ENCODE data around the gene FAF1.
A peak's percentile ranks its signal among the peaks of the same experiment; 100 is the strongest.

FAF1 gene

GRCh38 chr1:50473513-50473912 is 486.6 kb downstream of the FAF1 start:
- DNase-seq = no peak

GRCh38 chr1:50471967-50472366 is 488.1 kb downstream of the FAF1 start:
- no peak for DNase-seq

DNA sequence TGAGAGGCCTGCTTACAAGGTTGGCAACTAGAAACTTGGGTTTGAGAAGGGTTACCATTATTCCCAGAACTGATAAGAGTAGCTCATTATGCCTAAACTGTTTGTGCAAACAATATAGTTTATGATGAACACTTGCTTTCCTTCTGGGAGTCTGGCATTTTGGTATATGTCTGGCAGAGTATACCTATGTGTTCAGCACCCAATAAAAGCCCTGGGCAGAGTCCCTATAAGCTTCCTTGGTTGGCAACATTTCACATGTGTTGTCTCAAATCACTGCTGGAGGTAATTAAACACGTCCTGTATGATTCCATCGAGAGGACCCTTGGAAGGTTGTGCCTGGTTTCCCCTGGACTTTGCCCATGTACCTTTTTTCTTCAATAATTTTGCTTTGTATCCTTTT is 497.1 kb downstream of the FAF1 start:
- no peak for DNase-seq

DNA sequence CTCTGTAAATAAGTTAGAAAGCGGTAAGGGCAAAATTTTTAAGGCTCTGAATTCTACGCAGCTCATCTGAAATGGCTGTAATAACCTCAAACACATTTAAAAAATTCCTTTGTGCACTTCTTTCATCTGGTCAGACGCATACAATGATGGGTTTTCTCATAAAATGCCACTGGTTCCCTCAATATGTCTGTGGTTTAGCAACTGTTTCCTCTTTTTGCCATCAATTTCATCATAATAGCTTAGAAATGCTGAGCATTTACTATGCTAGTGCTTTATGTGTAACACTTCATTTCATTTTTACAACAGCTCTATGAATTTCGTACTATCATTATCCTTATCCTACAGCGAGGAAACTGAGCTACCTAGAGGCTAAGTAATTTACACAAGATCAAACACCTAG is 501.6 kb downstream of the FAF1 start:
- DNase-seq = no peak

- no peak for DNase-seq
These were observed 505.2 kb downstream of the FAF1 start for GRCh38 chr1:50454911-50455310.

GRCh38 chr1:50453266-50453665 is 506.8 kb downstream of the FAF1 start:
- DNase-seq = no peak

DNA sequence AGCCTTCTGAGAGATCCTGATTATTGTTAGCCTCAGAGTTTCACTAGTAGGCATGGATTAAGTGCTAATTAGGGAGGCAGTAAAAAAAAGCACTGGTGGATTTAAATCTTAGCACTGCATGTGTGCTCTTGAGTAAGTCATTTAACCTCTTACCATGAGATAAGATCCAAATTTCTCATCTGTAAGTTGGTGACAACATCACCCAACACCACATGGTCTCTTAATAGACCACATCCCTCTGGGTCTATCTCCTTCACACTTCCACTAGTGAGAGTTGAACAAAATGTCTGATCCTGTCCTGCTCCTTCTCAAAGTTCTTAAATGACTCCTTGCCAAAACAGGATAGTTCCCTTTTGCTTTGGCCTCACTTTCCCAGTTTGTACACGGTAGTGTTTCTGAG is 507.4 kb downstream of the FAF1 start:
- DNase-seq = no peak

DNA sequence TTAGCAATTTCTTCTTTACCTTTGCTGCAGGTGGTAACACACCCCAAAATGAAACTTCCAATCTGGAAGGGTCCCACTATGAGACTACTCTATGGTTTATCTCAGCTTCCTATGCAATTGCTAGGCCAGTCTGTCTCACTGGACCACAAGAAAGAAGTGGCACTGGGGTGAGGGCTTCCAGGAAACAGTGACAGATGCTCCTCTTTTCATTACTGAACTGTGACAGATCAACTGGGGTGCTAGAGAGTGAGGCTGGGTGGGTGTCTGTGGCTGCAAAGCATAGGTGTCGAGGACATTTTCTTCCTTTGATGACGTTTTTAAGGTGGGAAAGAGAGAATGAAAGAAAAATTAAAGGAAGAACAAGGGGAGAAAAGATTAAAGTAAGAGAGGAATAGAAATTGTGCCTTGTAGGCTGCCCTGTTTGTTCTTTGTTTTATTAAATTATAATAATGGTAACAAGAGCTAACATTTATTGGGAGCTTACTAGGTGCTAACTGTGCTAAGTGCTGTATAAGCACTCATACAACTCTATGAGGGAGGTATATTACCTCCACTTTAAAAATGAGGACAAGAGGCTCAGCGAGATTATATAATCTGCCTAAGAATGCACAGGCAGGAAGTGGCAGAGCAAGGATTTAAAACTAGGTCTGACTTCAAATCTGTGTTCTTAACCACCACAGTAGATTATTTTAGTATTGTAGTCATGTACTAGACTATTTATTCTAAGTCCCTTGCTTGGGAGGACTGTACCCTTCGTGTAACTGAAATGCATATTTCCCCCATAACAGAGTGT is 509.0 kb downstream of the FAF1 start:
- no peak for DNase-seq

DNA sequence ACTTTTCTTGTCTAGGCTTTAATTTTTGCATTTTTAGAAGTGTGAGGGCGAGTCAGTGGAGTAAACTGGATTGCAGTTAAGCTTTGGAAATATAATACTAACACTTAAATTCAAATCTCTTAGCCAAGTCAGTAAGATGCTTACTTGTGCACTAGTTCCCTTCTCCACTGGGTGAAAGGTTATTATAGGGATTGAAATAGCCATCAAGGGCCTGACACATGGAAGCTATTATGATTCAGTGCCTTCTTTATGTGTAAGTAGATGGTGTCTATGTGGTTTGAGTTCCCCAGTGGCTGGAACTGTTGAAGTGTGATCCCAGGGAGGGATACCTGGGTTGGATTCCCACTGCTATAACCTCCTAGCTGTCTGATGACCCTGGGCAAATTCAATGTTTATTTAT is 512.1 kb downstream of the FAF1 start:
- no peak for DNase-seq

DNA sequence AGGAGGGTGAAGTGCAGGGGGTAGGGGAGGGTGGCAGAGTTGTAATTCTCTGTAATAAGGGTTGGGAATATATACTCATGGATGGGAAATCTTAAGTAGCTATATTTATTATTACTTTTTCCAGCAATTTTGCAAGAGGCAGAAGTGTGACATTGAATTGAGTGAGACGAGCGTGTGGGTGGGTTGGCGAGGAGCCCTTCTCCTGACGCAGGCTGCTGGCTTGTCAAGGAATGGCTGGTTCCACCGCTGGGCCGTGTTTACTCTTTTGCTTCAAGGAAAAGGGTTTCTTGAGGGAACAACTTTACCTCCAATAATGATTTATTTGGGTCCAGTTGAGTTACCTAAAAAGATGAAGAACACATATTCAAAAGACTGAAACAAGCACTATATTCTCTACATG is 518.9 kb downstream of the FAF1 start:
- no peak for DNase-seq

DNA sequence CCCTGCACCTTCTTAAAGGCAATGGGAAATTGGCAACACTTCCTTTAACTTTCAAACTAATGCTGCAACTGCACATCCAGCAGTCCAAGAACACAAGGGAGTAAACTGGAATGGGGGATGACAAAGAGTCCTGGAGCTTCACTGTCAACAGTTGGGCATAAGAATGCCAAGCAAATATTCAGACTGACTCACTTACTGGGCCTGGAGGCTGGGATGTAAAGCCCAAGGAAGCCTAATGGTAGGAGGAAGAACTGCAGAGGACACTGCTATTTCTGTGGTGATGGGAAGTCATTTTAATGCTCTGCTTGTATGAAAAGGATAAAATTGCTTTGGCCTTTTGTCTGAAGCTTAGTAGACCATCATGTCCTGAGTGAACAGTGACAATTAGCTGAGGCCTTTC is 521.1 kb downstream of the FAF1 start:
- no peak for DNase-seq

DNA sequence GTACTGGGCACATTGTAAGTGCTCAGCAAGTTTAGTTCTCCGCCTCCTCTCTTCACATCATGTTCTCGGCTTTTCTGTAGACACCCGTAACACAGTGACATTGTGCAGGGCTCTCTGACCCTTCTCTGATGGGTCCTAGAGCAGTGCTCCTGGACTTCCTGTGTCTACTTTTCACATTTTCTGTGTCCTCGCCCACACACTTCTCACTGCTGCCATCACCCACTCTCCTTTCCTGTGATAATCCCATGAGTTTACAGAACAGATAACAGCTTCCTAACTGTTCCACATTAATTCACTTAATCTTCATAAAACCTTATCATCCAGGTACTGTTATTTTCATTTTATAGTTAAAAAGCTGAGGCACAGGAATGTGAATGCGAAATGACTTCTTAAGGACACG is 523.6 kb downstream of the FAF1 start:
- no peak for DNase-seq

DNA sequence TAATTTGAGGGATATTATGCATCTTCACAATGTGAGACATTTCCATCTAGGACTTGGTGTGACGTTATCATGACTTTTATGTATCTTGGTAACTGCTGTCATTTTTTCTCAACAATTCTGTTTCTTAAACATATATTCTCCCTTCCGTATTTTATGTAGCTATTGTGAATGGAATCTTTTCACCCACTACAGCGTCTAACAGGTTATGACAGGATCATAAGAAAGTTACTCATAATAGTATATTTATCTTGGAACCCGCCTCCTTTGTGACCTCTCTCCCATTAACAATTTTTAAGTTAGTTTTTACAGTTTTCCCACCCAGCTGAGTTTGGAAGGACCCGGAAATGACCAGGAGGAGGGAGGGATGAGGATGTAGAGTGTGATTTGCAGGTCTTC is 530.1 kb downstream of the FAF1 start:
- DNase-seq = no peak

DNA sequence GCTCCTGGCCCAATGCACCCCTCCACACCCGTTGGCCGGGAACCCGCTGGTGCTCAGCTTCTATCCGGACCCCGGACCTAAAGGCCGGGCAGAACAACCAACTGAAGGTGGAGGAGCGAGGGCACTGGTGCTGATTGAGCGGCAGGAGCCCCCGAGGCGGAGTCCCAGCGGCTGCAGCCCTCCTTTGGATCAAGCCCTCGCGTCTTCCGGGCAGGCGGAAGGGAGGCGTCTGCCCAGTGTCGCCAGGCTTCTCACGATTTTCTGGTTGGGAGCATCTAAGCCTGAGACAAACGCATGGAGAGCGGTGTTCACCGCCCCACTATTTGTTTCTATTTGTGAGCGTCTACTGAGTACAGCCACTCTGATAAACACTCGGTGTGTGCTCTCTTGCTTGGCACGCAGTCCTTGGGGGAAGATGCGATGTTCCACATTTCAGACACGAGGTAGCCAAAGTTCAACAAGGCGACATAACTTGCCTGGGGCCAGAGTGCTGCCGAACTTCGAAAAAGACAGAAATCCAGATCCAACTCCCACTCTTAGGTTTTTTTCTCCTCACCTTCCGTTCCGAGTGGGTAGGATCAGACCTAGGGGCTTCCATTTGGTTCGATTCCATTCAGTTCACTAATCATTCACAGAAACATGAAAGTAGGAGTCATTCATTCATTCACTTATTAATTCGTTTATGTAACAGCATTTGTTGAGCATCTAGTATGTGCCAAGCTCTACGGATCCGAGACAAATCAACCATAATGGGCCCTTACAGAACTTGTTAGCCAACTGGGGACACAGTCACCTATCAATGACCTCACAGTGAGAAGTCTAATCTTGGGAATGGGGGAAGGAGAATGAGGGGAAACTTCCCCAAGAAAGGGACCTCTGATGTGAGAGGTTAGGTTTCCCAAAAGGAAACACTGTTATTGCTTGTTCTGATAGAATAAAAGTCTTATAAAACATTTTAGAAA is 532.0 kb downstream of the FAF1 start:
- no peak for DNase-seq

- DNase-seq = no peak
These were observed 532.8 kb downstream of the FAF1 start for GRCh38 chr1:50427086-50427817.

- no peak for DNase-seq
These were observed 533.4 kb downstream of the FAF1 start for GRCh38 chr1:50426702-50427085.

DNA sequence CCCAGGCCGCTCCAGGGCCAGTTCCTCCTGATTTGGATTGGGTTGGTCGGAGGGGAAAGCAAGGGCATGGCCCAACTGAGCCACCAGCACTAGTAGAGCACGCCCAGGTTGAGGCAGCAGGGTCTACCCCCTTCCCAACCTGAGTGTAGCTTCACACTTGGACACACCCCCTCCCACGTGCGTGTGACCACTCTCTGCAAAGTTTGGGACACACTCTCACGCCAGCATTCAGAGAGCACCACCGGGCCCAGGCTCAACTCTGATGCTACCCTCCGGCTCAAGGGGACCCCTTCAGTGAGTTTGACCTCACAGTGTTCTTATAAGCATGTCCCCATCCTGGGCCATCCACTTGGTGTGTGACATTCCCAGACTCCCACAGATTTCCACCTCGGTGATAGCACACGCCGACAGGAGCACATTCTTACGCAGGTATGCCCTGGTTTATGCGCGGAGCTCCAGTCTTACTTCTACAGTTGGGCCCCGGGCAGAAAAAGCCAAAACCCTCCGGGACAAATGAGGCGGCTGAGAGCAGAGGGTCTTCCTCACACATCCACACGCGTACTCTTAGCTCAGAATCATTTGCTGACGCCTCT is 533.9 kb downstream of the FAF1 start:
- DNase-seq = no peak

GRCh38 chr1:50425376-50426107 is 534.5 kb downstream of the FAF1 start:
- DNase-seq = no peak

GRCh38 chr1:50424884-50425375 is 535.1 kb downstream of the FAF1 start:
- DNase-seq = no peak

- peak; percentile 22 for DNase-seq
These were observed 535.8 kb downstream of the FAF1 start for GRCh38 chr1:50424045-50424883.

GRCh38 chr1:50423670-50424000 is 536.4 kb downstream of the FAF1 start:
- no peak for DNase-seq

All from activated CD4-positive, alpha-beta T cell treated with anti-CD3 and anti-CD28 coated beads, Interleukin-2, amount 50 U/mL, for 16 hours (primary cell).